BJ (cell line): ENCODE results near the gene UBE2L5. TPM values are rescaled to one million over a fixed set of nuclear protein-coding genes. Genes with fewer than 3 reads are reported as not detected.

Experiments
- CTCF ChIA-PET: fragments of 350-600 bp; formaldehyde crosslinking; extraction: SDS; loops from one replicate; lab custom pipeline; 2021; ENCODE audit warnings: antibody characterized with exemption, inconsistent platforms; lab: Yijun Ruan, JAX
- POLR2A ChIA-PET: fragments of 300-600 bp; sonication (Branson Sonifier 250); formaldehyde crosslinking; extraction: SDS; loops from one replicate; lab custom pipeline; 2021; ENCODE audit warnings: antibody characterized with exemption; lab: Charles Lee
- DNase-seq: peaks from one replicate; pipeline ENCODE4 v3.0.0-alpha.2; 2011; ENCODE audit warnings: low read depth
- H3K27me3 ChIP-seq: 2 replicates; pipeline ENCODE4 v1.6.0; 2011; ENCODE audit warnings: low read length; ENCODE audit not compliant: control insufficient read depth, insufficient read depth
- H3K36me3 ChIP-seq: 2 replicates; pipeline ENCODE4 v1.5.1; 2011; ENCODE audit warnings: low read length; ENCODE audit not compliant: control insufficient read depth, insufficient read depth
- H3K4me3 ChIP-seq: 2 replicates; pipeline ENCODE4 v1.5.1; 2011; ENCODE audit warnings: low read depth, mild to moderate bottlenecking, control low read depth, low read length
- polyA plus RNA-seq: library from polyadenylated mRNA; depleted of rRNA; stranded (reverse); fragments of >200 nt; gene quantifications from 2 replicates; pipeline ENCODE4 v1.2.3, GENCODE V29; 2011
- TF ChIP-seq, protein P1 (sequence below): IDR thresholded peaks from 2 replicates; pipeline ENCODE4 v1.5.1; 2011; ENCODE audit warnings: low read depth, mild to moderate bottlenecking, control low read depth, inconsistent platforms, low read length, moderate library complexity; ENCODE audit not compliant: insufficient read depth

Gene UBE2L5
- polyA plus RNA-seq, 1 experiment = not detected

DNA sequence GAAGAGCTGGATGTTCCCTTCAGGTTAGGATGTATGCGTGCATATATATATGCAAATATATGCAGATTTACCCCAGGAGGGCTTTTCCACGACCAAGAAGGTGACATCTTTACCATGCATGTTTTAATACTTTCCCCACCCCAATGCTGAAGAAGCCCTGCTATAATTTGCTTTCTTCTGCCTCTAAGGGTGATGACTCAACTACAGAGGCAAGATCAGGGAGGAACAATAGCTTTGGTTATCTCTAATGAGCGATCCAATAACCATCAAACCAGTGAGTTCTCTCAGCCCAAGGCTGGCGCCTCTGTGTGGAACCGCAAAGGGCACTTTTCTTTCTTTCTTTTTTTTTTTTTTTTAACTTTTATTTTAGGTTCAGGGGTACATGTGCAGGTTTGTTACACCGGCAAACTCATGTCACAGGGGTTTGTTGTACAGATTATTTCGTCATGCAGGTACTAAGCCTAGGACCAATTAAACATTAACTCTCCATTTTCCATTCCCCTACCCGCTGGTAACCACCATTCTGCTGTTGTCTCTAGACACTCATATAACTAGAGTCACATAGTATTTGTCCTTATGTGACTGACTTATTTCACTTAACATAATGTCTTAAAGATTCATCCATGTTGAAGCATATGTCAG lies 25.7 kb upstream of the UBE2L5 start:
- Histone ChIP-seq H3K27me3 (no peaks in the 10 kb centered on the region), H3K4me3 (no peak overlapping the region), H3K36me3 (no peaks in the 10 kb centered on the region)
- TF ChIP-seq, protein P1, sequence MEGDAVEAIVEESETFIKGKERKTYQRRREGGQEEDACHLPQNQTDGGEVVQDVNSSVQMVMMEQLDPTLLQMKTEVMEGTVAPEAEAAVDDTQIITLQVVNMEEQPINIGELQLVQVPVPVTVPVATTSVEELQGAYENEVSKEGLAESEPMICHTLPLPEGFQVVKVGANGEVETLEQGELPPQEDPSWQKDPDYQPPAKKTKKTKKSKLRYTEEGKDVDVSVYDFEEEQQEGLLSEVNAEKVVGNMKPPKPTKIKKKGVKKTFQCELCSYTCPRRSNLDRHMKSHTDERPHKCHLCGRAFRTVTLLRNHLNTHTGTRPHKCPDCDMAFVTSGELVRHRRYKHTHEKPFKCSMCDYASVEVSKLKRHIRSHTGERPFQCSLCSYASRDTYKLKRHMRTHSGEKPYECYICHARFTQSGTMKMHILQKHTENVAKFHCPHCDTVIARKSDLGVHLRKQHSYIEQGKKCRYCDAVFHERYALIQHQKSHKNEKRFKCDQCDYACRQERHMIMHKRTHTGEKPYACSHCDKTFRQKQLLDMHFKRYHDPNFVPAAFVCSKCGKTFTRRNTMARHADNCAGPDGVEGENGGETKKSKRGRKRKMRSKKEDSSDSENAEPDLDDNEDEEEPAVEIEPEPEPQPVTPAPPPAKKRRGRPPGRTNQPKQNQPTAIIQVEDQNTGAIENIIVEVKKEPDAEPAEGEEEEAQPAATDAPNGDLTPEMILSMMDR = no peak
- DNase-seq = no peak
- POLR2A ChIA-PET = no interaction called here
- CTCF ChIA-PET = interaction anchor here (2.6 kb wide), 1 partner anchor 11 kb away, joined by 15 read pairs; no protein-coding TSS in a partner anchor

DNA sequence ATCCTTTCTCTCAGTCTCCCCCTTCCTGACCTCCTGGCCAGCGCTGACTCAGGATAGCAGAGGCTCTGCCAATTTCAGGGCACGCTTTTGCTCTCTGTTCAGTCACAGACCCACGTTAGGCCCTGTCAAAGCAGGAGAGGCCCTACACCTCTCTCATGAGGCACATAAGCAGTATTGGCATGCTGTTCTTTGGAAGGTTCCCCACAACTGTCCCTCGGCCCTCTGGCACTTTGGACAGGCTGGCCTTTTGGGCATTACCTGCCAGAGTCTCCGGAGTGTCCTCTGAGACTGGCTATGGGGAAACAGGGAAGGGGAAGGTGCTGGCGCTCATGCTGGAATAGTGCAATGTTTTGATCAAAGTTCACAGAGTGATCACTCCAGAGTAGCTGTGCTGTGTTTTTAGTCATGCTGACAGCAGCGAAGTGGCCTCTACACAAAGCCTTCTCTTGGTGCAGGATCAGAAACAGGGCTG lies 23.7 kb upstream of the UBE2L5 start:
- DNase-seq = no peak
- Histone ChIP-seq H3K27me3 (no peaks in the 10 kb centered on the region), H3K4me3 (no peak overlapping the region), H3K36me3 (no peaks in the 10 kb centered on the region)
- POLR2A ChIA-PET = no interaction called here
- TF ChIP-seq, protein P1 = no peak
- CTCF ChIA-PET = interaction anchor here (0.6 to 2.6 kb wide), 2 partner anchors 9 to 864 kb away, joined by 3 to 15 read pairs; no protein-coding TSS in a partner anchor

DNA sequence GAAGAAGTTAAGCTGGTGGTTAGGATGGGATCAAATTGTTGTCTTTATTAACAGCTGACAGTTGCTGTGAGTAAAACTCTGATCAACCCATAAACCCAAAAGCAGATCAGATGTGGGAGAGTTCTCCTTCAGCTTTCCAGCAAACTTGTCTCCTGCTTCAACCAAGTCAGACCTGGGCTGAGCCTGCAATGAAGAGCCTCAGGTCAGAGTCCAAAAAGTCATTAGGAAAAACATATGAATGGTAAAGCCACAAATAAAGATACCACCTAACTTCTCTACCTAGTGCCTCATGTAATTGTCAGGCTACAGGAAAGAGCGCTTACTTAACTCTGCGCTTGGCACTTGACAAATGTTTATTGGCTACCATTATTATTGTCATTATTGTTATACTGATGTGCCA lies 21.9 kb upstream of the UBE2L5 start:
- ChIA-PET CTCF (no interaction called here), POLR2A (no interaction called here)
- DNase-seq = no peak
- TF ChIP-seq, protein P1 = no peak
- H3K27me3 ChIP-seq = no peaks in the 10 kb centered on the region
- H3K4me3 ChIP-seq = no peak overlapping the region
- H3K36me3 ChIP-seq = no peaks in the 10 kb centered on the region

DNA sequence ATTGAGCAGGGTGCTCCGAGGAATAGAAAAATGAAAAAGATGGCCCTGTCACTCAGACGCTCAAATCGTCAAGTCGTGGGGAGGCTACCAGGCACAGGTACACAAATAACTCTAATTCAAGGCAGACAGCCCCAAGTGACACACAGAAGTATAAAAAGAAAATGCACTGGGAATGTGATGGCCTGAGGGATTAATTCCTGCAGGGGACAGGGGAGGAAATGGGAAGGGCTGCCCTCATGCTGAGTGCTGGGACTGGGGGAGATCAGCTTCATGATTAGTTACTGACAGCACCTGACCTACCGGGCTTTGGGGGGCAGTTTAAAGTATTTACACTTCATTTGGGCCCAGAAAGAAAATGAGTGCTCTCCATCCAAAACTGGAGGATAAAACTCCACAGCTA lies 20.9 kb upstream of the UBE2L5 start:
- Histone ChIP-seq H3K36me3 (no peaks in the 10 kb centered on the region), H3K27me3 (no peaks in the 10 kb centered on the region), H3K4me3 (no peak overlapping the region)
- TF ChIP-seq, protein P1 = no peak
- CTCF ChIA-PET = no interaction called here
- DNase-seq = no peak
- POLR2A ChIA-PET = no interaction called here

DNA sequence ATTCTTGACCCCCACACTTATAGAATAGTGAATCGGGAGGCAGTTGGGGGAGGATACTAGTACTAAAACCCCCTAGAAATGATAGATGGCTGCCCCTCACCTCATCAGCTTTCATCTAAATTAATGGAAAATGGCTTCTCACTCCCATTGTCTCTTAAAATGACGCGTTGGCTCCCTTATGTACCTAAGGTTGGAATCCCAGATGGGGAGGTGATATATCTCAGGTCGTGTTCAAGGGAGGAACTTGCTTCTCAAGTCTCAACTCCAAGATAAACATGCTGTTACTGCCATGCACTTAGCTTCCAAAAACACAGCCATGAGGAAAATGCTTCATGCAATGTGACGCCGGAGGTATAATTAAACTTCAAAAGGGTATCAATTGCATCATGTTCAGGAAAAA lies 18.8 kb upstream of the UBE2L5 start:
- TF ChIP-seq, protein P1 = no peak
- POLR2A ChIA-PET = no interaction called here
- Histone ChIP-seq H3K4me3 (no peak overlapping the region), H3K27me3 (no peaks in the 10 kb centered on the region), H3K36me3 (no peaks in the 10 kb centered on the region)
- DNase-seq = no peak
- CTCF ChIA-PET = no interaction called here
